SIG-M5 treated with dmso at 0.1 percent for 504 hours (cell line): ENCODE data around the gene CD82.

Experiments used
- DNase-seq: peaks from one replicate; lab custom pipeline; 2025; ENCODE audit not compliant: unreplicated experiment; lab: John Stamatoyannopoulos, UW

The CD82 gene, protein sequence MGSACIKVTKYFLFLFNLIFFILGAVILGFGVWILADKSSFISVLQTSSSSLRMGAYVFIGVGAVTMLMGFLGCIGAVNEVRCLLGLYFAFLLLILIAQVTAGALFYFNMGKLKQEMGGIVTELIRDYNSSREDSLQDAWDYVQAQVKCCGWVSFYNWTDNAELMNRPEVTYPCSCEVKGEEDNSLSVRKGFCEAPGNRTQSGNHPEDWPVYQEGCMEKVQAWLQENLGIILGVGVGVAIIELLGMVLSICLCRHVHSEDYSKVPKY

DNA sequence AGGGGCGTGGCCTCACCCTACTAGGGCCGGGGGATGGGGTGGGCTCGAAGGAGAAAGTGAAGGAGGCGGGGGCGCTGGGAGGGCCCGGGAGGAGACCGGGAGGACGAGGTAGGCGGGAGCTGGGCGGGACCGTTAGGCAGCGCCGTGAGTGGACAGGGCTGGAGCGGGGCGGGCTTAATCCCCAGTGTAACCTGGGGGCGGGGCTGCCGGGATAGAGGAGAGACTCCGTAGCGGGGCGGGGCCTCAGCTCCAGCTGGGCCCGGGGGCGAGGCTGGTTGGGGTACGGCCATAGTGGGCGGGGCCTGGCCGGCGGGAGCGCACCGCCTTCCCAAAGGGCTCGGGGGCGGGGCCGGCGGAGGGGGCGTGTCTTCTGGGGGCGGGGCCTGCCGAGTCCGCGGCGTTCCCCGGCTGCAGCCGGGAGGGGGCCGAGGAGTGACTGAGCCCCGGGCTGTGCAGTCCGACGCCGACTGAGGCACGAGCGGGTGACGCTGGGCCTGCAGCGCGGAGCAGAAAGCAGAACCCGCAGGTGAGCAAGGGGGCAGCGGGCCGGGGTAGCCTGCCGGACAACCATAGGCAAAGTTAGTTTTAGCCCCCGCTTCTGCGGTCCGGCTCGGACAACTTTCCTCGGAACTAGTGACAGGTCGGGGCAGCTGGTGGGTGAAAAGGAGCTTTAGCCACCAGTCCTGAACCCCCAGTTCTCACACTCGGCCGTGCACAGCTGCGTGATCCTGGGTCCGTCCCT lies at the start of gene CD82:
CD82 (plus strand) TSS at position 453 of the 742 bp plus-strand sequence. CDS start 29,000 bp downstream, outside the sequence.
- peak; percentile 92 for DNase-seq

DNA sequence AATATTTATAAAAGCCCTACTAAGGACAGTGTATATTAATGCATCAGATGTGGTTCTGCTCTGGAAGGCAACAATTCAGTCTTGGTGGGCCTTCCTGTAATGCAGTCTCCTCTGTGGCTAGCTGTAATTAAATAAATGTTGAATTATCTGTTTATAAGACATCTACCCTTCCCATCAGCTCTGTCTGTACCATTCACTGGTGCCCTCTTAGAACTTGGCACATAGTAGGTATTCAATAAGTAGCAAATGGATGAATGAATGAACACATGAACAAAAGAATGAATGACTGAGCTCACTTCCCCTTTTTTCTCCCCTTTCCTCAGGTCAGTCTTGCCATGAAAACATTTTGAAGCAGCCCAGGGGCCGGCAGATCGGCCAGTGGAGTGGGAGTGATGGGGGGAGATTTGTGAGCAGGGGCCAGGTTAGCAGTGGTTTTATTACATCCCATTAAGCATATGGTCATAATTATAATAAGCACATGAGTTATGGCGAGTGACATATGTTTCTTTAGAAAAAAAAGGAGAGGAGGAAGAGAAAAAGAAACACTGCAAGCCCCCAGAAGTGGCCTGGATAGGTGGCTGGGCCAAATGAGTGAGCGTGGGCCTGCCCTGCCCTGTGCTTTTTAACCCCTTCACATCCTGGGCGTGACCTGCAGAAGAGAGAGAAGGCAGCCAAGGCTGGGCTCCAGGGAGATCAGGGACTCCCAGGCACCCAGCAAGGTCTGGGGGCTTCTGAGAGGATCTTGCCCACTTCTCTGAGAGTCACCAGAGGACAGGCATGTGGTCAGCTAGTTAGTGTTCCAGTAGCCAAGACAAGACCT lies 48.6 kb upstream of the CD82 start:
- no peak for DNase-seq

DNA sequence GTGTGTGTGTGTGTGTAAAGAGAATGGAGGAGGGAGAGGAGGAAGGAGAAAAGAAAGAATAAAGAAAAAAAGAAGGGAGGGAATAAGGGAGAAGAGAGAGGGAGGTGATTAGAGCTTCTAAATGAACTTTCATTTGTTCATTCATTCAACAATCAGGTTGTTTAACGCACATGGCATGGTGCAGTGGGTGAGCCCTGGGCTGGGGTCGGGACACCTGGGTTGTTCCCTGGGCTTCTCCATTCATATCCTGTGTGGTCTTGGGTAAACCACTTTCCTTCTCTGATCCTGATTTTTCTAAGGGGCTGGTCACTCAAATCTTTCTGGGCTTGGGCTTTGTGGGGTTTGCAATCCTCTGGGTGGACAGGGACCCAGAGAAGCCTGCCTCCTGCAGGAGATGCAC lies 47.9 kb upstream of the CD82 start:
- DNase-seq = no peak

DNA sequence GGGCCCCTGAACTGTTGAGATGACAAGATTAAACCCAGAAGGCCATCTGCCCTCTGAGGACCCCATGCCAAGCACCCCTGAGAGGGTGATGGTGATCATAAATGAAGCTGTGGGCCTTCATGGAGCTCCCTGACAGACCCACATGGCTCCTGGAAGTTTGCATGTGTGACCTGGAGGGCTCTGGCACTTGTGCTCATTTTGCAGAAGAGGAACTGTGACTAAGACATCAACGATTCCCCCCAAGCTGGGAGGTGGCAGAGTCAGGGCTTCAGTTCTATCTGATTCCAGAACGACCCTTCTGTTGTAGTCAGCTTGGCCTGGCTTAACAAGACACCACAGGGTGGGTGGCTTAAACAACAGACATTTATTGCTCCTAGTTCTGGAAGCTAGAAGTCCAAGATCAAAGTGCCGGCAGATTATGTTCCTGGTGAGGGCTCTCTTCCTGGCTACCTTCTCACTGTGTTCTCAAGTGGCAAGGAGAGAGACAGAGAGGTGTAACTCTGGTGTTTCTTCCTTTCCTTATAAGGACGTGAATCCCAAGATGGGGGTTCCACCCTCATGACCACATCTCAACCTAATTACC lies 46.4 kb upstream of the CD82 start:
- DNase-seq = no peak

DNA sequence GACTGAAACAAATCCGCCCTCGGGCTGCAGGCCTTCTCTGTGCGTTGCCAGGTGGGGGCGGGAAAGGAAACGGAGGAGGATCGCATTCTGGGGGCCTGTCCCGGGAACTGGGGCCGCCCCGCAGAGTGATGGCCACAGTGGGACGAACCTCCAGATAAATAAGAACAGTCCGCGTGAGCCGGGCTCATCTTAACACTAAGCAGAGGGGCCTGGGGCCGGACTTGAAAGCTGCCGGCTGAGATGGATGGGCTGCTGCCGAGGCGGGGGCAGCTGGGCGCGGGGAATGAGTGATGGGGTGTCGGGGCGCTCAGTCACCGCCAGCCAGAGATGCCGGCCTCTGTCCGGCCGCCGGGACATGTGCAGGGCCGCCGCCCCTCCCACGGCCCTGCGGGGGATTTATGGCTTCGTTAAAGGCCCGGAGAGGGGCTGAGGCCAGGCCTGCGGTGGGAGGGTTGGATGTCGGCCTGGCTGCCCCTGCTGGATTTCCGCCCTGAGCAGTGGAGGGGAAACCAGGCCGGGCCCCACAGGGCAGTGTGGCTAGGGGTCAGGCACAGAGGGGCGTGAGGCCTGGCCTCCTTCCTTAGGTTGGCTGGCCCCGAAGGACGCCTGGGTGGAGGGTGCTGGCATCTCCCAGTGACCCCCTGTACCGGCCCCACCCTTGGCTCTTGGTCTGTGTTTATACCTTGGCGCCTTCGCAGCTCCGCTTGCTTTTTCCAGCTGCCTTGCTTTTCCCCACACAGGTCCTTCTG lies 45.3 kb upstream of the CD82 start:
- no peak for DNase-seq

DNA sequence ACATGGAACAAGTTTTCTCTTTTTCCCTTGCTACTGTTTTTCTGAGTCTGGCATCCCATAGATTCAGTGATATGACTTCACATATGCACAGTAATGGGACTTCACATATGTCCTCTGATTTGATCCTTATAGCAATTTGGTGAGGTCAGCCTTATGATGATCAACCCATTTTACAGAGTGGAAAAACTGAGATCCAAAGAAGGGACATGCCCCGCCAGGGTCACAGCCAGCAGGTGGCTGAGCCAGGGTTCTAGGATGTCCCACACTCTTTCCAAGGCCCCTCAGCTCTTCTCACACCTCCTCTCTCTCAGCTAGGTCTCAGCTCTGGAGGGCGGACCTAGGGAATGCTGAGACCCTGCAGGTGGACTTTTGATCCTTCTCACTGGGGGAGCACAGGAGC lies 44.3 kb upstream of the CD82 start:
- DNase-seq = no peak

DNA sequence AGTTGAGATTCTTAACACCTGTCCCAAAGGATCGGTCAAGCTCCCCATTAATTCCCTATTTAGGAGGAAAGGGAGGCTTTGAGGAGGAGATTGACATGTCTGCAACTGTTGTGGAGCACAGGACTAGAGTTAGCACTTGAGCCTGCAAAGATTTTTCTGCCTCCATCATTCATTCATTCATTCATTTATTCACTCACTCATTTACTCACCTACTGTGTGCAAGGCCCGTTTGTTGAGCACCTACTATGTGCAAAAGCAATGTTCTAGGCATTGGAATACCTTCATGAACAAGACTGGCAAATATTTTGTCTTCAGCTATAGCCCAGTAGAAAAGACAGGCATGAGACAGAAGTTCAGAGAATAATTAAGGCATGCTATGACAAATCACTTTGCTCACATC lies 43.2 kb upstream of the CD82 start:
- no peak for DNase-seq

DNA sequence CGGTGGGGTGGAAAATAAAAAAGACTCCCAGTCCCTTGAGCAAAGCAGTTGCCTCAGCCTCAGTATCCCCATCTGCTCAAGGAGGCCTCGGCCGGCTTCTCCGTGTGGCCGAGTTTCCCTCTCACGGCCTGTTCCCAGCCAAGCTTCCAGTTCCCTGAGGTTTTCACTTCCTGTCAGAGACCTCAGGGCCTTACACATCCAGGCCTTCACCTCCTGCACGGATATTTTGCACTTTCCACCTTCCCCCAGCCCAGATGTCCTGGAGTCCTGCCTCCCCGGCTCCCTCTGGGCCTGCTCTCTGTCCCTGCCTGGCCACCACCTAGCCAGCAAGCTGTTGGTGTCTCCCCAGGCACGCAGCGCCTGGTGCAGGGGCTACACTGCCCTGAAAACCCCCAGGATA lies 41.1 kb upstream of the CD82 start:
- DNase-seq = no peak

DNA sequence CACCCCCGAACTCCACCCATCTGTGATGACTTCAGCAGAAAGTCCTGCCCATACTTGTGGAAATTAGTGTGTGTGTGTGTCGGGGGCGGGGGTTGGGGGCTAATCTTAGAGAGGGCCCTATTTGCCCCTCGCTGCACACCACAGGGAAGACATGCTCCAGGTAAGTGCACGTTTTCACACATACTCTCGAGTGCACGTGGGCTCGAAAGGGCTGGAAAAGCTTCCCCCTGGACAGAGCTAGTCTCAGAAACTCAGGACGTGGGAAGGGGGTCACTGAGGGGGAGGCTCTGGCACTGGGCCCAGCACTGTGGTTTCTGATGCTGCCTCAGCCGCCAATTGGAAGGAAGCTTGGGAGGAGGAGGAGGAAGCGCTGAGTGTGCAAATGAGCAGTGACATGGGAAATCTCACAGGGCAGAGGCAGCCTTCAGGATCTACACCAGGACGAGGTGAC lies 40.7 kb upstream of the CD82 start:
- DNase-seq = no peak

DNA sequence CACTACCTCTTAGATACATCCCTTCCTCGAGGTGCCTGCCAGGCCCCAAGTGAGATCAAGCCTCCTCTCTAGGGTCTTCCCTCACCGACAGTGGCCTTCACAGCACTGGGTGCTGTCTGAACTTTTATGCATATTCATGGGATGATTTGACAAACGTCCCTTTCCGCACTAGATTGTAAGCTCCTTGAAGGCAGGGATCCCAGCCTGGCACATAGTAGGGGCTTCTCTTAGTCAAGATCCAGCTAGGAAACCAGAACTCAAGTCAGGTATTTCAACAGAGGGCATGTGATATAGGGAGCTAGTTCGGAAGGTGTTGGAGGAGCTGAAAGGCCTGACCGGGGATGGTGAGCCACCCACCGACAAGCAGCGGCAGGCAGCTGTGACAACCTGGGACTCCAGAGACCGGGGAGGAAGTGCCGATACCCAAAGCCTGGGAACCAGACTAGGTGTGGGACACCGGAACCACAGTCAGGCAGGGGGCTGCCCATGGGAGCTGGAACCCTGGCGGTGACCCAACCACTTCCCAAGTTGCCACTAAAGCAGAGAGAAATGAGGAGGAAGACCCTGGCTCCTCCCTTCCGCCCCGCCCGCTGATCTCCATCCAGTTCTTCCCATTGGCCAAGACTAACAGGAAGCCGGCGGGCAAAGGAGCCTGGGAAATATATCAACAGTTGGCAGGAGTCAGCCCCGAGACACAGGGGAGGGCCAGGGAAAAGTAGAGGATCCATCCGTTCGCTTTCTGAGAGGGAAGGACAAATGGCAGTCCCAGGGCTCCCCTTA lies 39.8 kb upstream of the CD82 start:
- DNase-seq = no peak

DNA sequence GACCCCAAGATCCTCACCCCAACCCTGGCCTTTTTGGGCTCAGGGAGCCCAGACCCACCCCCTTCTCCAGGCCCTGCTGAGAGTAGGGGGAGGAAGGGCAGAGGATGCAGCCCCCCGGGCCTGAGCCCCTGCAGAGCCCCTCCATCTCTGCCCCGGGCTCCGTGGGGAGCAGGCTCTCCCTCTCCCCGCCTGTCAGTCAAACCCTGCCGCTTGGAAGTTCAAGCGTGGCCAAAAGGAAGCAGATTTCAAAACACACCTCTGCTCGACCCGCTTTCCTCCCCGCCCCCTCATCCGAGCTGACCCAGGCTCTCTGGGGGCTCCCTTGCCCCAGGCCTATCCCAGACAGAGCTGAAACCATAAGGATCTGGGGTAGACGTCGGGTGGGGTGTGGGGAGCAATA lies 39.0 kb upstream of the CD82 start:
- DNase-seq = no peak

DNA sequence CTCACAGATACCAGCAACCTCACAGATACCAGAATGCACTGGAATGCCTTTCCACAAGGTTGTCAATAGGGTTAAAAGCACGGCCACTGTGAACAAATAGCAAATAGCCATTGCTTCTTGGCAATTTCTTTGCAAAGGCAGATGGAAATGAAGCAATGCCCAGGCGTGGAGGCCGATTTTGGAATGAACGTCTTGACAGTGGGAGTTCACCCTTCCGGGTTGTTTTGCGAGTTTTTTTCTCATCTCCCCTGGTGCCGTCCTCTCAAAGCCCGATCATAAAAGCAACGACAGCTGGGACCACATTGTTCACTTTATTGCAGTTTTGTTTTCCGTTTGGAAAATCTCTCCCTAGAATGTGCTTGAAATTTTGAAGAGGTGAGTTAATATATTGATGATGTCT lies 38.0 kb upstream of the CD82 start:
- no peak for DNase-seq

DNA sequence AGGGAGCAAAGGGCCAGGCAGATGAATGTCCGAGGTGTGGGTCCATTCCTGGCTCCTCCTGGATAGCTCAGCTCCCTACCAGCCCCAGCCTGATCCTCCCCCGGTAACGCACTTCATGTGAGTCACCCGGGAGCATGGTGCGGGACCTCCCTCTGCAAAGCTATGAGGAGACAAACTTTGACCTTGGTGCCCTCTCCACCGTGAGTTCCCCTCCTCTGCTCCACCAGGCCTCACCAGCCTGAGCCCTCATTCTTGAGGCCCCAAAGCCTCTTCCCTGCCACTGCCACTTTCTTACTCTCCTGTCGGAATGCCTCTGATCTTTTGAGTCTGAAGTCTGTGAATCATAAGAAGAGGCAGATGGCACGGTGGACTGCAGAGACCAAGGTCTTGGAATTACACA lies 37.4 kb upstream of the CD82 start:
- DNase-seq = no peak

DNA sequence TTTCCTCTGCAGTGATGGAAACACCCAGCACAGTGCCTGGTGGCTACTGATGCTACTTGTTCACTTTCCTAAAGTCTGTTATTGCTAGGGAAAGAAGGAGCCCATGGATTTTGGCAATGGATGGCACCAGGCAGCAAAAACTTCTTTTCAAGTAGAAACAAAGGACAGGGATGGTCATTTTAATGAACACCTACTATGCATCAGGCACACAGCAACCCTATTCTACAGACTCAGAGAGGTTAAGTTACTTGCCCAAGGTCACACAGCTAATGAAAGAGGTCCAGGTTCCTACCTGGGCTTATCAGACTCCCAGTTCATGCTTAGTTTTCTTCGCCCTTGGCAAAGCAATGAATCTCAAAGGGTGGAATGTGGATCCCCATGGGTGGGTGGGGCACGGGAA lies 36.9 kb upstream of the CD82 start:
- DNase-seq = no peak

DNA sequence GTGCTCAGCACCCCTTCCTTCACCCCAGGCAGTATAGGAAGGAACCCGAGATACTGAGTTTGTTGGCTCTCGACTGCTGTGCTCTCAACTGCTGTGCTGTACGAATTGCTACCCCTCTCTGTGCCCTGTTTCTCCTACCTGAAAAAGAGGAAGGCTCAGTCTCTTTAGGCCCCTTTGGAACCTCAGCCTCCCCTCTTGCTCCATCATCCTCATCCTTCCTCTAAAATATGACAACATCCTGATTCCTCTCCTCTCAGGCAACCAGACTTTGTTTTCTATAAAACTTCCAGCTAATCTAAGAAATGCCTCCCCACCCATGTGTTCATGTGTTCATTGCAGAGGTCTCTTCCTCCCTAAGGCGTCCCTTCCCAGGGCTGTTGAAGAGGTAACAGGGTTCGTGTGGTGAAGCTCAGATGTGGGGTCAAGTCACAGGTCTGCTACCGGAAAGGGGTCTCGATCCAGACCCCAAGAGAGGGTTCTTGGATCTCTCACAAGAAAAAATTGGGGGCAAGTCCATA lies 35.5 kb upstream of the CD82 start:
- peak; percentile 29 for DNase-seq

DNA sequence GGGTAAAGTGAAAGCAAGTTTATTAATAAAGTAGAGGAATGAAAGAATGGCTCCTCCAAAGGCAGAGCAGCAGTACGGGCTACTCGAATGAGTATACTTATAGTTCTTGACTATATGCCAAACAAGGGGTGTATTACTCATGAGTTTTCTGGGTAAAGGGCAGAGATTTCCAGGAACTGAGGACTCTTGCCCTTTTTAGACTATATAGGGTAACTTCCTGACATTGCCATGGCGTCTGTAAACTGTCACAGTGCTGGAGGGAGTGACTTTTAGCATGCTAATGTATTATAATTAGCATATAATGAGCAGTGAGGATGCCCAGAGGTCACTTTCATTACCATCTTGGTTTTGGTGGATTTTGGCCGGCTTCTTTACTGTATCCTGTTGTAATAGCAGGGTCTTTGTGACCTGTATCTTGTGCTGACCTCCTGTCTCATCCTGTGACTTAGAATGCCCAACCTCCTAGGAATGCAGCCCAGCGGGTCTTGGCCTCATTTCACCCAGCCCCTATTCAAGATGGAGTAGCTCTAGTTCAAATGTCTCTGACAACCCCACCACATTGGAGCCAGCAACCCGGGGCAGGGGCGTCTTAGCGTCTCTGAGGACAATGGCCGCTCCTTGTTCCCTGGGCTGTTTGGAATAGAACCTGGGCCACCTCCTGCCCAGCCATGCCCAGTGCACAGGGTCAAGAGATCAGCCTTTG lies 34.9 kb upstream of the CD82 start:
- DNase-seq = no peak

DNA sequence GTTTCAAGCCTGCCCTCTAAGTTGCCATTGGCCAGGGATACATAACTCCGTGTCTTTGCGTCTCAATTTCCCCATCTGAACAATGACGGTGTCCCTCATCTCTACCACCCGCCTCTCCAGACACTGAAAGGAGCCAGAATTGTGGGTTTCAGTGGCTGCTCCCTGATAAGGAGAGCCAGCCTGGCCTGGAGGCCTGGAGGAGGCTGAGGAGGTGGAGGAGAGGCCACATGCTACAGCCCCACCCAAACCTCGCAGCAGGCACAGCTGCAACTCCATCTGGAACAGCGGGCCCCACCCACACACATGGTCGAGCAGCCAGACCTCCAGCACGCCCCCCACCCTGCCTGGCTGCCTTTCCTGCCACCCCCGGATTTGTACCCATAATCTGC lies 34.4 kb upstream of the CD82 start:
- DNase-seq = no peak

DNA sequence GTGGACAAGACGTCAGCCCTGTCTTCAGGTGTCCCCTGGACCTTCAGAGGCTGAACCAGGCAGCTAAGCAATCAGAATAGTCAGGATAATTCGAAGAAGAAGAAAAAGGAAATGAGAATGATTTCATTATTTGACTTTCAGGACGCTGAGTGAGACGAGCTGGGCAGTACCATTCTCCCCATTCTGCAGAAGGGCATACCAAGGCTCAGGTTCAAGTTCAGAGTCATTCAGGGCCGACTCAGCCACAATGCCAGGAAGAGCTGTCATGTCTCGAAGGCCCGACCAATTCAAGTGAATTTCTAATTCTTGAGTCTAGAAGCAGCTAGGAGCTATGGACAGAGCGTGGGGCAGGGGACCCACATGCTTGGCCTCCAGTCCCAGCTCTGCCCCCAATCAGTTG lies 33.8 kb upstream of the CD82 start:
- DNase-seq = no peak

DNA sequence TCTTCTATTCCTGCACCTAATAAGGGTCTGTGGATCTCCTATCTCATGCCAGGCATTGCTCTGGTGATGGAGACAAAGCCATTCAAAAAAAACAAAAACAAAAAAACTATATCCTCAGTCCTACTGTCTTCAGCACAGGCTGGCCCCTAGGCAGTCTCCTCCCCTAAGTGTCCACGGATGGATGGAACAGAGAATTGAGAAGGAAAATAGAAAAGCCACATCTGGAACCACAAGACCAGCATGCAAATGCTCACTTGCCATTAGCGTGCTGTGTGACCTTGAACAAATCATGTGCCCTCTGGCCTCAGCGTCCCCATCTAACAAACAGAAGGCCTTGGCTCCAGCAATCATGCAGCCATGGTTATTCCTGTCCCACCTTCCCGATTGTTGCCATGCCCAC lies 32.7 kb upstream of the CD82 start:
- no peak for DNase-seq
